ENCODE measurements around the gene FHIT.

The FHIT gene

GRCh38 chr3:60055765-60056164 lies 1195.5 kb downstream of the FHIT start:
- peak; percentile 0 for DNase-seq

- DNase-seq: peak; percentile 0
Observed at GRCh38 chr3:60053526-60054265, 1197.6 kb downstream of the FHIT start.

- DNase-seq: no peak
Observed at GRCh38 chr3:60048447-60048848, 1202.8 kb downstream of the FHIT start.

- DNase-seq: no peak
Observed at GRCh38 chr3:60047426-60048200, 1203.6 kb downstream of the FHIT start.

GRCh38 chr3:60046210-60046609 lies 1205.0 kb downstream of the FHIT start:
- DNase-seq: no peak

- DNase-seq: no peak
Observed at GRCh38 chr3:60045686-60046085, 1205.6 kb downstream of the FHIT start.

GRCh38 chr3:60036803-60037202 lies 1214.4 kb downstream of the FHIT start:
- no peak for DNase-seq

GRCh38 chr3:60033901-60034453 lies 1217.3 kb downstream of the FHIT start:
- no peak for DNase-seq

- DNase-seq: no peak
Observed at GRCh38 chr3:60030982-60031381, 1220.3 kb downstream of the FHIT start.

- DNase-seq: no peak
Observed at GRCh38 chr3:60028233-60028632, 1223.0 kb downstream of the FHIT start.

GRCh38 chr3:60027335-60027734 lies 1223.9 kb downstream of the FHIT start:
- no peak for DNase-seq

- DNase-seq: no peak
Observed at GRCh38 chr3:60025096-60026050, 1225.9 kb downstream of the FHIT start.

GRCh38 chr3:60024400-60024799 lies 1226.9 kb downstream of the FHIT start:
- no peak for DNase-seq

GRCh38 chr3:60023189-60023588 lies 1228.1 kb downstream of the FHIT start:
- DNase-seq: no peak

- no peak for DNase-seq
Observed at GRCh38 chr3:60017631-60018030, 1233.6 kb downstream of the FHIT start.

- DNase-seq: no peak
Observed at GRCh38 chr3:60015032-60015705, 1236.1 kb downstream of the FHIT start.

- DNase-seq: no peak
Observed at GRCh38 chr3:60013241-60013640, 1238.0 kb downstream of the FHIT start.

GRCh38 chr3:60011218-60011617 lies 1240.0 kb downstream of the FHIT start:
- no peak for DNase-seq

GRCh38 chr3:60010781-60011180 lies 1240.5 kb downstream of the FHIT start:
- no peak for DNase-seq

- no peak for DNase-seq
Observed at GRCh38 chr3:60009931-60010478, 1241.2 kb downstream of the FHIT start.

GRCh38 chr3:60001369-60001768 lies 1249.9 kb downstream of the FHIT start:
- no peak for DNase-seq

Data from EL (cell line).